Glutamatergic neuron (in vitro differentiated cells): ENCODE measurements around the gene STRBP. TPM values are rescaled to one million over a fixed set of nuclear protein-coding genes. Genes with fewer than 3 reads are reported as not detected.
"Not testable (repeated sequence)": the region's sequence is repeated elsewhere in the genome, so short reads cannot be mapped to it uniquely, and the experiment has no call there.

Experiments
- DNase-seq: peaks from one replicate; pipeline ENCODE4 v3.0.0; 2022
- H3K27ac Mint-ChIP-seq: one replicate; pipeline ENCODE4 v1.8.0; 2020; ENCODE audit warnings: mild to moderate bottlenecking, mixed read lengths, inconsistent platforms; ENCODE audit not compliant: unreplicated experiment
- H3K27me3 Mint-ChIP-seq: one replicate; pipeline ENCODE4 v1.8.0; 2020; ENCODE audit warnings: mild to moderate bottlenecking, moderate library complexity, mixed read lengths, inconsistent platforms; ENCODE audit not compliant: unreplicated experiment
- H3K36me3 Mint-ChIP-seq: one replicate; pipeline ENCODE4 v1.8.0; 2020; ENCODE audit warnings: mild to moderate bottlenecking, mixed read lengths, inconsistent platforms; ENCODE audit not compliant: unreplicated experiment
- H3K4me1 Mint-ChIP-seq: one replicate; pipeline ENCODE4 v1.8.0; 2020; ENCODE audit warnings: mild to moderate bottlenecking, low read depth, mixed read lengths, inconsistent platforms; ENCODE audit not compliant: unreplicated experiment
- H3K4me3 Mint-ChIP-seq: one replicate; pipeline ENCODE4 v1.8.0; 2020; ENCODE audit warnings: mild to moderate bottlenecking, mixed read lengths, inconsistent platforms; ENCODE audit not compliant: unreplicated experiment
- H3K9me3 Mint-ChIP-seq: one replicate; pipeline ENCODE4 v1.8.0; 2020; ENCODE audit warnings: mild to moderate bottlenecking, moderate library complexity, mixed read lengths, inconsistent platforms; ENCODE audit not compliant: unreplicated experiment
- CTCF ChIP-seq: fragments of 200-600 bp; sonication (generic); IDR thresholded peaks from one replicate; pipeline ENCODE4 v1.5.0; 2021; ENCODE audit not compliant: partially characterized antibody, unreplicated experiment
- total RNA-seq: library from RNA; stranded (reverse); fragmentation: NEBNext Ultra II Directional; extraction: Animal tissue kit (Norgen Biotek cat#: 25700); gene quantifications from one replicate; pipeline ENCODE4 v1.2.1, GENCODE V29; 2021; ENCODE audit not compliant: unreplicated experiment

STRBP gene
- total RNA-seq, 1 donor from 2014 or later: 111 TPM

- Mint-ChIP-seq H3K4me3 (no peak overlapping the region), H3K27ac (no peak overlapping the region), H3K4me1 (peaks cover 3% of the 10 kb centered on the region), H3K36me3 (no peaks in the 10 kb centered on the region), H3K9me3 (peaks cover 4% of the 10 kb centered on the region), H3K27me3 (peaks cover 3% of the 10 kb centered on the region)
- DNase-seq: no peak
- no peak for TF ChIP-seq CTCF
These were observed 35.9 kb upstream of the STRBP start for GRCh38 chr9:123304340-123304691.

- no peaks in the 10 kb centered on the region for H3K36me3 Mint-ChIP-seq
- peaks cover 3% of the 10 kb centered on the region for H3K4me1 Mint-ChIP-seq
- H3K27me3 Mint-ChIP-seq: peaks cover 3% of the 10 kb centered on the region
- H3K4me3 Mint-ChIP-seq: no peak overlapping the region
- no peak overlapping the region for H3K27ac Mint-ChIP-seq
- DNase-seq: no peak
- peaks cover 5% of the 10 kb centered on the region for H3K9me3 Mint-ChIP-seq
- TF ChIP-seq CTCF: no peak
These were observed 34.2 kb upstream of the STRBP start for GRCh38 chr9:123302348-123303214.

GRCh38 chr9:123301936-123302335 lies 33.5 kb upstream of the STRBP start:
- not testable (repeated sequence) for H3K27ac Mint-ChIP-seq, H3K4me3 Mint-ChIP-seq, H3K9me3 Mint-ChIP-seq, H3K27me3 Mint-ChIP-seq, DNase-seq, H3K36me3 Mint-ChIP-seq, H3K4me1 Mint-ChIP-seq

- H3K4me1 Mint-ChIP-seq: no peaks in the 10 kb centered on the region
These were observed 32.2 kb upstream of the STRBP start for GRCh38 chr9:123300554-123300953.

GRCh38 chr9:123299558-123300126 lies 31.3 kb upstream of the STRBP start:
- no peak overlapping the region for H3K4me3 Mint-ChIP-seq
- H3K27ac Mint-ChIP-seq: no peak overlapping the region
- peaks cover 3% of the 10 kb centered on the region for H3K27me3 Mint-ChIP-seq
- H3K4me1 Mint-ChIP-seq: no peaks in the 10 kb centered on the region
- no peak for DNase-seq
- H3K36me3 Mint-ChIP-seq: no peaks in the 10 kb centered on the region
- no peak for TF ChIP-seq CTCF
- H3K9me3 Mint-ChIP-seq: peaks cover 5% of the 10 kb centered on the region

More at GRCh38 chr9:123300554-123300953, 32.2 kb upstream of the STRBP start:
- Mint-ChIP-seq H3K27ac (no peak overlapping the region), H3K4me3 (no peak overlapping the region), H3K9me3 (peaks cover 5% of the 10 kb centered on the region), H3K27me3 (peaks cover 3% of the 10 kb centered on the region), H3K36me3 (no peaks in the 10 kb centered on the region)
- DNase-seq: no peak
- no peak for TF ChIP-seq CTCF
